PFSK-1 (cell line): ENCODE measurements around the gene USP20.

Source experiments
- SIN3A ChIP-seq: IDR thresholded peaks from 2 replicates; pipeline ENCODE4 v1.6.1; 2012; ENCODE audit warnings: mild to moderate bottlenecking, low read length, moderate library complexity, borderline replicate concordance; ENCODE audit not compliant: insufficient read depth
- TAF1 ChIP-seq: IDR thresholded peaks from 2 replicates; pipeline ENCODE4 v1.6.1; 2012; ENCODE audit warnings: low read length, control low read depth, borderline replicate concordance; ENCODE audit not compliant: insufficient read depth
- TF ChIP-seq, protein P1 (sequence below), 2 experiments: IDR thresholded peaks; 2 replicates each; pipeline versions ENCODE4 v1.6.1 to v1.8.0; 2011 to 2012; ENCODE audit warnings: low read depth in 2 of 2, low read length in 2 of 2, control low read depth in 1 of 2, inconsistent platforms in 1 of 2, mild to moderate bottlenecking in 1 of 2, moderate library complexity in 1 of 2; ENCODE audit not compliant: insufficient read depth in 1 of 2

- TF ChIP-seq, protein P1, sequence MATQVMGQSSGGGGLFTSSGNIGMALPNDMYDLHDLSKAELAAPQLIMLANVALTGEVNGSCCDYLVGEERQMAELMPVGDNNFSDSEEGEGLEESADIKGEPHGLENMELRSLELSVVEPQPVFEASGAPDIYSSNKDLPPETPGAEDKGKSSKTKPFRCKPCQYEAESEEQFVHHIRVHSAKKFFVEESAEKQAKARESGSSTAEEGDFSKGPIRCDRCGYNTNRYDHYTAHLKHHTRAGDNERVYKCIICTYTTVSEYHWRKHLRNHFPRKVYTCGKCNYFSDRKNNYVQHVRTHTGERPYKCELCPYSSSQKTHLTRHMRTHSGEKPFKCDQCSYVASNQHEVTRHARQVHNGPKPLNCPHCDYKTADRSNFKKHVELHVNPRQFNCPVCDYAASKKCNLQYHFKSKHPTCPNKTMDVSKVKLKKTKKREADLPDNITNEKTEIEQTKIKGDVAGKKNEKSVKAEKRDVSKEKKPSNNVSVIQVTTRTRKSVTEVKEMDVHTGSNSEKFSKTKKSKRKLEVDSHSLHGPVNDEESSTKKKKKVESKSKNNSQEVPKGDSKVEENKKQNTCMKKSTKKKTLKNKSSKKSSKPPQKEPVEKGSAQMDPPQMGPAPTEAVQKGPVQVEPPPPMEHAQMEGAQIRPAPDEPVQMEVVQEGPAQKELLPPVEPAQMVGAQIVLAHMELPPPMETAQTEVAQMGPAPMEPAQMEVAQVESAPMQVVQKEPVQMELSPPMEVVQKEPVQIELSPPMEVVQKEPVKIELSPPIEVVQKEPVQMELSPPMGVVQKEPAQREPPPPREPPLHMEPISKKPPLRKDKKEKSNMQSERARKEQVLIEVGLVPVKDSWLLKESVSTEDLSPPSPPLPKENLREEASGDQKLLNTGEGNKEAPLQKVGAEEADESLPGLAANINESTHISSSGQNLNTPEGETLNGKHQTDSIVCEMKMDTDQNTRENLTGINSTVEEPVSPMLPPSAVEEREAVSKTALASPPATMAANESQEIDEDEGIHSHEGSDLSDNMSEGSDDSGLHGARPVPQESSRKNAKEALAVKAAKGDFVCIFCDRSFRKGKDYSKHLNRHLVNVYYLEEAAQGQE (IDR thresholded peaks at IDR 0.05; ENCODE audit: insufficient read depth in 1 of 2, low read depth in 2 of 2, low read length in 2 of 2), result no peak
- TF ChIP-seq TAF1 (no peak), SIN3A (no peak)
Measured at GRCh38 chr9:129916707-129917106, 81.4 kb downstream of the USP20 start.
